Measurements from ENCODE around the gene BAHCC1. TPM values are rescaled to one million over a fixed set of nuclear protein-coding genes. Genes with fewer than 3 reads are reported as not detected.

BAHCC1 gene
- total RNA-seq, 2 donors from 2014 or later = 12.5 to 26.3 TPM

DNA sequence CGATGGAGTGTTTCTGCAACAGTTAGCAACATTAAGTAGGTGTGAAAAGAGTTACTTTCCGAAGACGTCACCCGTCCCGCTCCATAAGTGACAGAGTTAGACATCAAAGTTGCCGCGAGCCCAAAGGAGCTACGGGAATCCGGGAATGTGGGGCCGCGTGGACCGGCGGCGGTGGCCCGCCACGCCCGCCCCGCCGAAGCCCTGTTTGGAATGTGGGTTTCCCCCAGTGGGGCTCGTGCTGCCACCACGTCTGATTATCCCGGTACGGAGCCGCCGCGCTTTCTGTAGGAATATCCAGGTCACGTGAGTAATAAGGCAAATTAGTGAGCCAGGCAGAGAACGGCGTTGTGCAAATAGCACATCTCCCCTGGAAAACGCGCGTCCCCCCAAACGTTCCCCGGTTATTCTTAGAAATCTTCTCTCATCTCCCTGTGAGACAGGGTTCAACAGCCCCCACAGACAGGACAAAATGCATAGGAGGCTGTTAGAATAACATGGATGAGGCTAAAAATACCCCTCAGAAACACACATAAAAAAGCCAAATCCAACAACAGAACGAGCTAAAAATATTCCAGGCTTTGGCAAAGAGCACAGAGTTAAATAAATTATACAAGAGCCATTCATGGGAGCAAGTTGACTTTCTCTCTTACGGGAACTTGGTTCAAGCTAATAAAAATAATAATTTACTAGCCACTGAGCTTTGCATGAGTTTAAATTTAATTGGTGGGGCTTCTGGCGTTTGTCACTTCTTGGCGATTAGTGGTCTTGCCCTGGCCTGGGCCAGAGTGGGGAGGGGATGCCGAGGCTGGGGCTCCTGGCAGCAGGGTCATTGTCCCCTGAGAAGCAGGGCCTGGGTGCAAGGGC lies 8.6 kb downstream of the BAHCC1 start:
- Histone ChIP-seq H3K27ac (peak overlapping the region; percentile 88), H3K9ac (ENCODE audit: low read depth in 2 of 2, low read length in 2 of 2) (no peak overlapping the region), H3K4me3 (no peak overlapping the region), H3K4me1 (peaks cover 27% of the 10 kb centered on the region), H3K27me3 (no peaks in the 10 kb centered on the region), H3K36me3 (no peaks in the 10 kb centered on the region), H3K9me3 (no peaks in the 10 kb centered on the region)
- intact Hi-C loops (cut with DNase I) = loop anchor here (5.0 kb wide), 2 partner anchors 78 to 112 kb away; no protein-coding TSS in a partner anchor
- TF ChIP-seq, protein P1, sequence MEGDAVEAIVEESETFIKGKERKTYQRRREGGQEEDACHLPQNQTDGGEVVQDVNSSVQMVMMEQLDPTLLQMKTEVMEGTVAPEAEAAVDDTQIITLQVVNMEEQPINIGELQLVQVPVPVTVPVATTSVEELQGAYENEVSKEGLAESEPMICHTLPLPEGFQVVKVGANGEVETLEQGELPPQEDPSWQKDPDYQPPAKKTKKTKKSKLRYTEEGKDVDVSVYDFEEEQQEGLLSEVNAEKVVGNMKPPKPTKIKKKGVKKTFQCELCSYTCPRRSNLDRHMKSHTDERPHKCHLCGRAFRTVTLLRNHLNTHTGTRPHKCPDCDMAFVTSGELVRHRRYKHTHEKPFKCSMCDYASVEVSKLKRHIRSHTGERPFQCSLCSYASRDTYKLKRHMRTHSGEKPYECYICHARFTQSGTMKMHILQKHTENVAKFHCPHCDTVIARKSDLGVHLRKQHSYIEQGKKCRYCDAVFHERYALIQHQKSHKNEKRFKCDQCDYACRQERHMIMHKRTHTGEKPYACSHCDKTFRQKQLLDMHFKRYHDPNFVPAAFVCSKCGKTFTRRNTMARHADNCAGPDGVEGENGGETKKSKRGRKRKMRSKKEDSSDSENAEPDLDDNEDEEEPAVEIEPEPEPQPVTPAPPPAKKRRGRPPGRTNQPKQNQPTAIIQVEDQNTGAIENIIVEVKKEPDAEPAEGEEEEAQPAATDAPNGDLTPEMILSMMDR (IDR thresholded peaks at IDR 0.05) = no peak
- DNase-seq = no peak

DNA sequence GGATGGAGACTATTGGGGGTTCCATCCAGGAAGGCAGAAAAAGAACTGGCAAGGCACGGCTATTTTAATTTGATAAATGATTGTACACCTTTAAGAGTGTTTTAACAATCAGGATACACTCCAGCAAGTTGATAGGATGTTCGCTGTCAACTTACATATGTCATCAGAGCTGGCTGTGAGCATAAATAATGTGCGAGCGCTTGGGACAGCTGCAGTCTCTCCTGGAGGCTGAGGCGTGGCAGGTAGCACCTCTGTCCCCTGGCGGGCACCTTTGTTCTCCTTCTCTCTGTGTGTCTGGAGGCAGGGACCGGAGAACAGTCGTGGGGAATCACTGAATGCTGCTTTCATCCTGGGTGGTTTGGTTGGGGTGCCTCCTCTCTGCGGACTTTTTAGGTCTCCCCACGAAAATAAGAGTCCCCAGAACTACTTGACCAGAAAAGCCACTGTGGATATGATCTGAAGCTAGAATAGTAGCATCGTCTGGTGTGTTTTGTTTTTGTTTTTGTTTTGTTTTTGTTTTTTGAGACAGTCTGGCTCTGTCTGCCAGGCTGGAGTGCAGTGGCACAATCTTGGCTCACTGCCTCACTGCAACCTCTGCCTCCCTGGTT lies 9.4 kb downstream of the BAHCC1 start:
- Histone ChIP-seq H3K27me3 (no peaks in the 10 kb centered on the region), H3K36me3 (no peaks in the 10 kb centered on the region), H3K4me1 (peaks cover 27% of the 10 kb centered on the region), H3K9ac (ENCODE audit: low read depth in 2 of 2, low read length in 2 of 2) (no peak overlapping the region), H3K9me3 (no peaks in the 10 kb centered on the region), H3K27ac (peak overlapping the region; percentile 88), H3K4me3 (no peak overlapping the region)
- intact Hi-C loops (cut with DNase I) = loop anchor here (5.0 kb wide), 2 partner anchors 78 to 112 kb away; no protein-coding TSS in a partner anchor
- TF ChIP-seq, protein P1 (IDR thresholded peaks at IDR 0.05) = no peak
- peak; percentile 57 for DNase-seq

DNA sequence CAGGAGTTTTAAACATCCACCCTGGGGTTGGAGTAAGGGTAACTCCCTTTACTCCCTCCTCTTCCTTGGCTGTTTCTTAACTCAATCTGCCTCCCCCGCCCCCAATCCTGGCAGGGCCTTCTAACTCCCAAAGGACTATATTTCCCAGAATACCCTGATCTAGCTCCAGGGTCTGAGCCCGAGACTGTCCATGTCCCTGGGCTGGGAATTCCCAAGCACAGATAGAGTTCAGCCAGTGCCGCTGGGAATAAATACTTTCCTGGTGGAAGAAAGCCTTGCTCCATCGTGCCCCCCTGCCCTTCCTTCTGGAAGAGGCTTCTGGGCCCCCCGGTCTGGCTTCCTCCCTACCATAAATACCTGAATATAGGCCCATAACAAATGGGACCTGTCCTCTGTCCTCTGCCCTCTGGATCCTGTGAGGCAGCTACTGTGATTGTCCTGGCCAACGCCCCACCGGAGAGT lies 10.2 kb downstream of the BAHCC1 start:
- Histone ChIP-seq H3K36me3 (no peaks in the 10 kb centered on the region), H3K9ac (ENCODE audit: low read depth in 2 of 2, low read length in 2 of 2) (no peak overlapping the region), H3K27me3 (no peaks in the 10 kb centered on the region), H3K4me1 (peaks cover 27% of the 10 kb centered on the region), H3K27ac (peak overlapping the region; percentile 88), H3K9me3 (no peaks in the 10 kb centered on the region), H3K4me3 (no peak overlapping the region)
- TF ChIP-seq, protein P1 (IDR thresholded peaks at IDR 0.05) = no peak
- intact Hi-C loops (cut with DNase I) = no loop called here
- DNase-seq = no peak

DNA sequence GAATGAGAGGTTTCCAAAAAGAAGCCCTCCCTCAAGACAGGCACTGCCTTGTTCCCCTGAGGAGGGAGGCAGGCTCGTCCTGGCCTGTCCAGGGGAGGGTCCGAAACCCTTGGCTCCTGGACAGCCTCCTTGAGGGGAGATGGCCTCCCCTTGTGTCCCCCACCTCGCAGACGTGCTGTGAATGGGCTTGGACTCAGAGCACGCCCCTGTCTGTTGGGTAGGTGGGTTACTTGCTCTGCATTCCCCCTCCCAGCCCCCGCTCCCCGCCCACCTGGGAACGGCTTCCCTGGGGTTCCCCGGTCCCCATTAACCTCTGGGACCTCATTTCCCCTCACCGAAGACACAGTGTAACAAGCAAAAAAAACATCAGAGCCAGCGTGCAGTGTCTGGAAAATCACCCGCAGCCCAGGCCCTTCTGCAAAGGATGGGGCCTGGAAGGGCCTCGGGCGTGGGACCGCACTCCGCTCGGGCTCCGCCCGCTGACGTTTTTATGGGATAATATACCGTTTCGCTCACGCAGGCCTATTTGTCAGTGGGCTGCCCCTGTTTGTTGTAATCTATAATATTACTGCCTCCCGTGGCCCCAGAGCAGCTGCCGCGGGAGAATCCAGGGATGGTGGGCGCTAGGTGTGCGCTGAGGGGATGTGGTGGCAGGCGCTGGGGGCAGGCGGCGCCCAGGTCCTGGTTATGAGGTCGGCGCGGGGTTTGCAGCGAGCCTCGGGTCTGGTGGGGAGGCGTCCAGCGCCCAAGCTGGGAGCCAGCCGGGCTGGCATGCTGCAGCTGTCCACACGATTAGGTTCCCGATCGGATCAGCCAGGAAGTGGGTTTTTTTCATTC lies 11.1 kb downstream of the BAHCC1 start:
- peak; percentile 65 for DNase-seq
- TF ChIP-seq, protein P1 (IDR thresholded peaks at IDR 0.05) = no peak

DNA sequence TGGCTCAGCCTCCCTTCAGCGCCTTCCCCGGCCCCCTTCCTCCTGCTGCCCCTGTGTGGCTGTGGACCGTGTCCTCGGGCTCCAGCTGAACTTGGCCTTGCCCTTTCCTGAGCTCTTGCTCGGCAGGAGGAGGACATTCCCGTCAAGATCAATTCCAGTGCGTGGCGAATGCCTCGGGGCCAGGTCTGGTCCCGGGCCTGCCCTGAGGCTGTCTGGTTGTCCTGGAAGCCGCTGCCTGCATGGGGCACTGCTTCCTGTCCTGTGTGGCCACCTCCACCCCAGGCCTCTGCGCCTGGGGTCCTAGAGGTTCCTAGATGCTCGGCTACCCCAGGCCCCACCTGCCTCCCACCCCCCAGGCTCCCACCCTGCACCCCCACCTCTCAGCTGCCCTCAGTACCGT lies 12.8 kb downstream of the BAHCC1 start:
- Histone ChIP-seq H3K4me3 (no peak overlapping the region), H3K4me1 (peaks cover 13% of the 10 kb centered on the region), H3K9ac (ENCODE audit: low read depth in 2 of 2, low read length in 2 of 2) (no peak overlapping the region), H3K9me3 (no peaks in the 10 kb centered on the region), H3K36me3 (no peaks in the 10 kb centered on the region), H3K27ac (no peak overlapping the region), H3K27me3 (no peaks in the 10 kb centered on the region)
- DNase-seq = no peak
- intact Hi-C loops (cut with DNase I) = no loop called here
- TF ChIP-seq, protein P1 (IDR thresholded peaks at IDR 0.05) = no peak

More for the DNA sequence above, 11.1 kb downstream of the BAHCC1 start:
- Histone ChIP-seq H3K27ac (peak overlapping the region; percentile 88), H3K36me3 (no peaks in the 10 kb centered on the region), H3K27me3 (no peaks in the 10 kb centered on the region), H3K9me3 (no peaks in the 10 kb centered on the region), H3K9ac (ENCODE audit: low read depth in 2 of 2, low read length in 2 of 2) (peak overlapping the region in 1 of 2 donors; percentile 43), H3K4me1 (peaks cover 19% of the 10 kb centered on the region), H3K4me3 (peak overlapping the region; percentile 5)
- intact Hi-C loops (cut with DNase I) = no loop called here

All from colonic mucosa (tissue), 4 donors.